HL-60/S4 treated with phorbol 12-myristate 13-acetate at 8.2 ng/mL for 4 days and 3 days (cell line): ENCODE results near the gene PPFIA2.
"Not testable (repeated sequence)": the region's sequence is repeated elsewhere in the genome, so short reads cannot be mapped to it uniquely, and the experiment has no call there.

ENCODE experiments used
- in situ Hi-C: fragments of 300-500 bp; cut with MboI; formaldehyde crosslinking; loops from 2 replicates; pipeline ENCODE4 v1.15.0; 2022; ENCODE audit warnings: low sequenced_read_pairs

Gene PPFIA2

GRCh38 chr12:81670759-81671158 lies 88.4 kb downstream of the PPFIA2 start:
- in situ Hi-C loops: no loop called here

DNA sequence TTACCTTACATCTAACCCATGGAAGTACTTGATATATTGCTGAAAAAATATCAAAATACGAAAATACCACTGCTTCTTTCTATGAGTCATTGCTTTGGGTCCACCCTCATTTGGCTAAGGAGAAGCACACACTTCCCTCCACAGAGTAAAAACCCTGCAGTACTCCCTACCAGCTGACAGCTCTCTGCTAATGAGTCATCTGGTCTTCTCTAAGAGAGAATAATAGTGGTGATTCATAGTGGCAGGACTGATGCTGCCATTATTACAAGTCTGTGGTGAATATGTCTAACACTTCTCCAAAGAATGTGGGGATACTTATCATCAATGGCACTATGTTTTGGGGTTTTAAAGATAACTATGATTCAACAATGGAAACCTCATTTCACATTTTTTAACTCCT lies 90.7 kb downstream of the PPFIA2 start:
- in situ Hi-C loops: no loop called here

DNA sequence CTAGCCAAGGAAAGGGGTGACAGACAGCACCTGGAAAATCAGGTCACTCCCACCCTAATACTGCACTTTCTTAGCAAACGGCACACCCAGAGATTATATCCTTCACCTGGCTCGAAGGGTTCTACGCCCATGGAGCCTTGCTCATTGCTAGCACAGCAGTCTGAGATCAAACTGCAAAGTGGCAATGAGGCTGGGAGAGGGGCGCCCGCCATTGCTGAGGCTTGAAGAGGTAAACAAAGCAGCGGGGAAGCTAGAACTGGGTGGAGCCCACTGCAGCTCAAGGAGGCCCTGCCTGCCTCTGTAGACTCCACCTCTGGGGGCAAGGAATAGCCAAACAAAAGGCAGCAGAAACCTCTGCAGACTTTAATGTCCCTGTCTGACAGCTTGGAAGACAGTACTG lies 99.8 kb downstream of the PPFIA2 start:
- in situ Hi-C loops: not testable (repeated sequence)

DNA sequence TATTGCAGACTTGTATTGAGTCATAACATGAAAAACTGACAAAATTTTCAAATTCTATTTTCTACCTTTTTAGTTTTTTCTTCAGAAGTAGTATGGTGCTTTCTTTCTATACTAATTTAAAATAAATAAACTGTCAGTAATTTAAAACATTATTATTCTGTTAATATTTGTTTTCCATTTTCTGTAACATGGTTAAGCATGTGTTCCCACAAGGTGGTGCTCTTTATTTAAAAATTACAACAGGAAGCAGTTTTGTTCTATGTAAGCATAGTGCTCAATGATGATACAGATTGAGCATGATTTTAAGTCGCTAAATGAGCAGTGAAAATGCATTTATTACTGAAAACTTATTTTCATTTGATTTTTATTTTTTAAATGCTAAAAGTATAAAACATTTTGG lies 114.6 kb downstream of the PPFIA2 start:
- in situ Hi-C loops: no loop called here

- in situ Hi-C loops: no loop called here
Observed at GRCh38 chr12:81639196-81639595, 120.0 kb downstream of the PPFIA2 start.

GRCh38 chr12:81633127-81633526 lies 126.0 kb downstream of the PPFIA2 start:
- in situ Hi-C loops: no loop called here

GRCh38 chr12:81627336-81628189 lies 131.6 kb downstream of the PPFIA2 start:
- in situ Hi-C loops: no loop called here

DNA sequence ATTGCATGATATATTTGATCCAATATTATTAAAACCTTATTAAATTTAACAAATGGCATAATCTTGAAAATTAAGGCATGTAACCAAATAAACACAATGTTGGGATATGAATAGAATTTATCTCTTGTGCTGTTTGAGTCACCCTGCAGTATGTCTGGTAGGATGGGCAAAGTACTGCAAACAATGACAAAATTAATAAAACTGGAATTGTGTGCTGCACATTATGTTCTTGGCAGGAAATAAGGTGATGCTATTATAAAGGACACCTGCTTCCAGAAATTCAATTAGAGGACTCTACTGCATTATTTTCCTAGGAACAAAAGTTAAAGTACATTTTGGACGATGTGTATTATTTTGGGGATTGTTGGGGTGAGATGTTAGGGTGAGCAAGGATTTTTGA lies 132.7 kb downstream of the PPFIA2 start:
- in situ Hi-C loops: no loop called here

- in situ Hi-C loops: no loop called here
Observed at GRCh38 chr12:81617915-81618314, 141.2 kb downstream of the PPFIA2 start.

- in situ Hi-C loops: no loop called here
Observed at GRCh38 chr12:81615026-81615588, 144.0 kb downstream of the PPFIA2 start.

GRCh38 chr12:81610955-81611889 lies 147.9 kb downstream of the PPFIA2 start:
- in situ Hi-C loops: no loop called here

DNA sequence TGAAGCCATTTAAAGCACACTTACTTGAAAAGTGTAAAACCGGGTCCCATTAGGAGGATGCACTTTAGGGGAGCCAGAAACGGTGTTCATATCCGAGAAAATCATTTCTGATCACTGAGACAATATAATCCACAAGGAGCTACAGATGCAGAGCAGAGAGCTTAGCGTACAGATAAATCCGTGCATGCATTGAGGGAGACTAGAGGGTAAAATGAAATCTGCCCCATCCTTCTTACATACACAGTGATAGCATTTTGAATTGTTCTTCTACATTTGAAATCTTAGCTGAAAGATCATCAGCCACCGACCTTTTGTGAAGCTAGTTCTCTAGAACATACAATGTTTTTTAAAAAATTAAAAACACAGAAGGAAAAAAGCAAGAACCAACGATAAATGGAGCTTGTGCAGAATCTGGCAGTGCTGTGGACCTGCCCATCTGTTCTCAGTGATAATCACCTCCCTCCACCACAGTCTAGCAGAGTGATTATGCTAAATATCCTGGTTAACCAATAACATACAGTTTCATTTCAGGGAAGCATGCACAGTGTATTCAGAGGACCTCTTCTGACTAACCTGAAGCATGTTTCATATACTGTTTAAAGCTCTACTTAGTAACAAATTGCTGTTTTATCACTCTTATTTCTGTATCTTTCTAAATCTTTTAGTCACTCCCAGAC lies 161.1 kb downstream of the PPFIA2 start:
- in situ Hi-C loops: no loop called here

- in situ Hi-C loops: no loop called here
Observed at GRCh38 chr12:81596558-81596957, 162.6 kb downstream of the PPFIA2 start.

DNA sequence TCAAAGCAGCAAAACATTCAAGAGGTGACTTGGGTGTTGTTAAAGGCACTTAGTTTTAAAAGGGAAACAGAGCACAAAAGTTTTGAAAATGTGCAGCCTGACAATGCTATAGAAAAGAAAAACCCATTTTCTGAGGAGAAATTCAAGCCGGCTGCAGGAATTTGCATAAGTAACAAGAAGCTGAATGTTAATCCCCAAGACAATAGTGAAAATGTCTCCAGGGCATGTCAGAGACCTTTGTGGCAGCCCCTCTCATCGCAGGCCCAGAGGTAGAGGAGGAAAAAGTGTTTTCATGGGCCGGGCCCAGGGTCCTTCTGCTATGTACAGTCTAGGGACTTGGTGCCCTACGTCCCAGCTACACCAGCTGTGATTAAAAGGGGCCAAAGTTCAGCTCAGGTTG lies 167.9 kb downstream of the PPFIA2 start:
- in situ Hi-C loops: no loop called here

- in situ Hi-C loops: not testable (repeated sequence)
Observed at GRCh38 chr12:81590703-81591102, 168.4 kb downstream of the PPFIA2 start.

DNA sequence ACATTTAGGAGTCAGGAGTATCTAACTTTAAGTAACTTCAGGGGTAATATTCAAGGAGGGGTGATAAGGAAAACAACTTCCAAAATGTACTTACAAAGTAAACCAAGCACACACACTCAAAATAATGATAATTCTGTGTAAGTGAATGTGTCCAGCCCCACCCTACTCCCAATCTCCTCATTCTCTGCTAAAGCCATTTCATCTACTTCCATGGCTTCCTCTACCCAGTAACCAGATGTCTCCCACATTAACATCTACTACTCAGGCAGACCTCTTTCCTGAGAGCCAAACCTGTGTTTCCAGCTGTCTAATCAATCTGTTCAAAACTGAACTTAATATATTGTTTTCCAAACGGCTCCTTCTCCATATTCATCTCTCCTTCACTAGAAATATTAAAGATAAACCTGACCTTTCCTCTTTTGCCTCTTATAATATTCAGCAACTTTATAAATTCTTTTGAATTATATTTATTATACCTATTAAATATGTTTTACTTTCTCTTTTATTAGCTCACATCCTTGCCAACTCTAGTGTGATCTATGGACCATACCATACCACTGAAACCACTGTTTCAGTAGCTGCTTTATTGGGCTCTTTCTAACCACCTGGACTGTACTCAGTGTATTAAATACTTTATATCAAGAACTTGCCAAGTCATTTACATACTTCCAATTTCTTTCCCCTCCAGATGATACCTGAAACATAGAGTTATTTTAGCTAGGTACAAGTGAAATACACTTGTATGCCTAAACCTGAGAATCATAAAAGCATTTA lies 170.7 kb downstream of the PPFIA2 start:
- in situ Hi-C loops: no loop called here

DNA sequence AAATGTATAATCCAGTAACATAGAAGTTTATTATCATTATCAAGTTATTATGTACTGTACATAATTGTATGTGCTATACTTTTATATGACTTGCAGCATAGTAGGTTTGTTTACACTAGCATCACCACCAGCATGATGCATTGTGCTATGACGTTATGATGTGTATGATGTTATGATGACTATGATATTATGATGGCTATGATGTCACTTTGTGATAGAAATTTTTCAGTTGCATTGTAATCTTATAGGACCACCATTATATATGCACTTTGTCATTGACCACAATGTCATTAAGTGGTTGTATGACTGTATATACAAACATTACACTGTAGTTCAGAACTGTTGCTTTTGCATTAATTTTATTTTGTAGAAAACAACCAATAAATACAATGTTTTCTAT lies 173.4 kb downstream of the PPFIA2 start:
- in situ Hi-C loops: no loop called here

DNA sequence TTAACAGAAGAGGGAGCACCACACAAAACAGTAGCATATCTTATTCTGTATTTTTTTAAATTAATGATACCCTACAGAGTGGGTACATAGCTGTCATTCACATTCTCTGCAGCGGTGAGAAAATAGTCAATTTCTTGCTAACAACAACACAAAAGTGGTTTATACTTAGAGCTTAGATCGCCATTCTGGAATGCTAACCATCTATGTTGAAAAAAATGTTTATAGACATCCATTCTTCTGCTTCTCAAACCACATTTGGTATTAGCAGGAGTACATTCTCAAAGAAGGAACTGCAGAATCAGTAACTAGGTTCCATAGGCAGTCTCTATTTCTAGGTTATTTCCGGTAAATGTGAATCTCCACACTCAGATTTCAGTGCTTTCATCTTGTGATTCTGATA lies 185.9 kb downstream of the PPFIA2 start:
- in situ Hi-C loops: no loop called here

GRCh38 chr12:81572411-81572810 lies 186.7 kb downstream of the PPFIA2 start:
- in situ Hi-C loops: no loop called here

DNA sequence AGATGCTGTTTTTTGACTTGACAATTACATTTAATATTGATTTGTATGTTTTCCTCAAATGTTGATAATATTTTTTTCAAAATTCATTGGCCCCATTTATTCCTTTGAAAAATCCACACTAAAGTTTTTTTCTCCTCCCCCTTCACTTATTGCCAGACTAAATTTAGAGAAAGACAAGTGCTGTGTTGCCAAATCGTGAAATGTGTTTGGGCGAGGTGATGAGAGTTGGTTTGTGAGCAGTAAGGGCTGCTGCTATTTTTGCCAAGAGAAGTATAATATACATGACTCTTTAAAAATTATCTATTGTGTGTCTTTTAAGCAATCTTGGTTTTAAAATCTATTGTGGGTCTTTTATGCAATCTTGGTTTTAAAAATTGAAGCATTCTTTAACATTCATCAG lies 188.9 kb downstream of the PPFIA2 start:
- in situ Hi-C loops: no loop called here
